Posterior vena cava (tissue), 2 donors: Measurements from ENCODE around the gene RTEL1. TPM values are rescaled to one million over a fixed set of nuclear protein-coding genes. Genes with fewer than 3 reads are reported as not detected.
"Not testable (repeated sequence)": the region's sequence is repeated elsewhere in the genome, so short reads cannot be mapped to it uniquely, and the experiment has no call there.

Experiments used
- DNase-seq: peaks from one replicate; pipeline ENCODE4 v3.0.0-alpha.2; 2020; ENCODE audit warnings: low spot score
- intact Hi-C, 2 donors: fragments of 100-400 bp; cut with DNase I; formaldehyde crosslinking; loops; one replicate each; pipeline versions ENCODE4 v1.14.1 to v1.14.2; 2022 to 2023
- total RNA-seq, 2 donors: library from RNA; stranded (reverse); fragmentation: NEBNext Ultra II Directional; extraction: Animal tissue kit (Norgen Biotek cat#: 25700); gene quantifications; one replicate each; pipeline ENCODE4 v1.2.1, GENCODE V29; 2021
- donor health status: DM: yes; HTN: yes; CAD: no.
- donor health status: DM: yes; HTN: yes; CAD: no.

The RTEL1 gene
- total RNA-seq, 2 donors from 2014 or later: 28.3 to 28.7 TPM

GRCh38 chr20:63703471-63703975 is 45.4 kb downstream of the RTEL1 start:
- peak; percentile 79 for DNase-seq
- intact Hi-C loops: no loop called here

GRCh38 chr20:63703976-63704748 is 46.0 kb downstream of the RTEL1 start:
- DNase-seq: peak; percentile 67
- intact Hi-C loops: no loop called here

- intact Hi-C loops: no loop called here
- peak; percentile 64 for DNase-seq
These were observed 46.6 kb downstream of the RTEL1 start for GRCh38 chr20:63704749-63705117.

GRCh38 chr20:63705232-63706026 is 47.3 kb downstream of the RTEL1 start:
- DNase-seq: peak; percentile 45
- intact Hi-C loops: no loop called here

- intact Hi-C loops: no loop called here
- DNase-seq: peak; percentile 38
These were observed 48.0 kb downstream of the RTEL1 start for GRCh38 chr20:63706027-63706695.

GRCh38 chr20:63706852-63707557 is 48.9 kb downstream of the RTEL1 start:
- peak; percentile 89 for DNase-seq
- intact Hi-C loops: no loop called here

GRCh38 chr20:63707558-63708300 is 49.6 kb downstream of the RTEL1 start, which contains the start of the genes ARFRP1 and ZGPAT:
TSS of gene ARFRP1 (minus strand) at chr20:63707976. CDS start at chr20:63707091, 885 bp downstream.
TSS of gene ZGPAT (plus strand) at chr20:63708039. CDS start at chr20:63708581, 542 bp downstream.
- peak; percentile 97 for DNase-seq
- intact Hi-C loops: no loop called here

GRCh38 chr20:63708301-63709148 is 50.4 kb downstream of the RTEL1 start:
- DNase-seq: peak; percentile 81
- intact Hi-C loops: no loop called here

GRCh38 chr20:63709149-63709527 is 51.0 kb downstream of the RTEL1 start:
- DNase-seq: no peak
- intact Hi-C loops: no loop called here

- intact Hi-C loops: no loop called here
- DNase-seq: no peak
These were observed 53.1 kb downstream of the RTEL1 start for GRCh38 chr20:63711085-63711645.

GRCh38 chr20:63712191-63712590 is 54.1 kb downstream of the RTEL1 start:
- intact Hi-C loops: no loop called here
- DNase-seq: no peak

GRCh38 chr20:63714858-63715257 is 56.7 kb downstream of the RTEL1 start:
- intact Hi-C loops: no loop called here
- no peak for DNase-seq

- intact Hi-C loops: no loop called here
- DNase-seq: no peak
These were observed 60.9 kb downstream of the RTEL1 start for GRCh38 chr20:63718996-63719395.

GRCh38 chr20:63722967-63723622 is 65.0 kb downstream of the RTEL1 start:
- intact Hi-C loops, DNase-seq: not testable (repeated sequence)

GRCh38 chr20:63730189-63730733 is 72.1 kb downstream of the RTEL1 start:
- DNase-seq, intact Hi-C loops: not testable (repeated sequence)

GRCh38 chr20:63731410-63731809 is 73.3 kb downstream of the RTEL1 start:
- DNase-seq: no peak
- intact Hi-C loops: no loop called here
